Activated naive CD4-positive, alpha-beta T cell treated with anti-CD3 and anti-CD28 coated beads for 36 hours (primary cell): ENCODE data around the gene WASL. TPM values are rescaled to one million over a fixed set of nuclear protein-coding genes. Genes with fewer than 3 reads are reported as not detected.

Experiments used
- CTCF ChIA-PET: fragments of 350-600 bp; sonication (Branson Sonifier 250); formaldehyde crosslinking; loops from one replicate; lab custom pipeline; 2021; ENCODE audit warnings: antibody characterized with exemption; lab: Charles Lee
- DNase-seq: peaks from one replicate; pipeline ENCODE4 v3.0.0-alpha.2; 2020
- H3K27ac Mint-ChIP-seq: one replicate; pipeline ENCODE4 v1.8.0; 2021; ENCODE audit warnings: mild to moderate bottlenecking, mixed read lengths
- H3K27me3 Mint-ChIP-seq: one replicate; pipeline ENCODE4 v1.8.0; 2021; ENCODE audit warnings: low read depth, mixed read lengths
- H3K36me3 Mint-ChIP-seq: one replicate; pipeline ENCODE4 v1.8.0; 2021; ENCODE audit warnings: low read depth, mixed read lengths
- H3K4me1 Mint-ChIP-seq: one replicate; pipeline ENCODE4 v1.8.0; 2021; ENCODE audit warnings: low read depth, mixed read lengths
- H3K4me3 Mint-ChIP-seq: one replicate; pipeline ENCODE4 v1.8.0; 2021; ENCODE audit warnings: mild to moderate bottlenecking, moderate library complexity, mixed read lengths
- H3K9me3 Mint-ChIP-seq: one replicate; pipeline ENCODE4 v1.8.0; 2021; ENCODE audit warnings: mixed read lengths
- intact Hi-C: fragments of 100-400 bp; cut with micrococcal nuclease; formaldehyde crosslinking; loops from one replicate; pipeline ENCODE4 v1.15.1; 2023
- total RNA-seq, 2 experiments: library from RNA; stranded (reverse); gene quantifications; one replicate each; pipeline ENCODE4 v1.2.3, GENCODE V29; 2021

The WASL gene
- total RNA-seq, 2 experiments from 2014 or later = 3.7 to 3.8 TPM

DNA sequence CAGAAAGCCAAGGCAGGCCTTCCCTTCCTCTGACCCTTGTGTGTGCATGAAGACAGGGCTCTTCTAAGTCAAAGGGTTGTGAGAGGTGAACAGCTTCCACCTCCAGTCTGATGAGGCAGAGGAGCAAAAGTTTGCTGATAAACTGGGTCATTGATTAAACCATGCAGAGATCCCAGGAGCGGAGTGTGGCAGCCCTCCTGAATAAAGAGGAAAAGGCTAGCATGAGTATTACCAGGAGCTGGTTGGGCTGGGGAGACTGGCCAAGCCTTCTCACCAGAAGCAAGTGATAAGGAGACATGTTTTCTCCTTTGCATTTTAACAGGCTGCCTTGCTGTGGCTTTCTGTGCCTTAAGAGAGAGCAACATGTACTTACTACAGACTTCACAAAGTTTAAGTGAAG lies 82.9 kb downstream of the WASL start:
- H3K36me3 Mint-ChIP-seq = no peaks in the 10 kb centered on the region
- intact Hi-C loops = no loop called here
- no peak overlapping the region for H3K4me3 Mint-ChIP-seq
- CTCF ChIA-PET = interaction anchor here (1.5 kb wide), 1 partner anchor 42 kb away, joined by 6 read pairs; no protein-coding TSS in a partner anchor
- no peak for DNase-seq
- H3K4me1 Mint-ChIP-seq = no peaks in the 10 kb centered on the region
- H3K27me3 Mint-ChIP-seq = peaks cover 6% of the 10 kb centered on the region
- no peaks in the 10 kb centered on the region for H3K9me3 Mint-ChIP-seq
- no peak overlapping the region for H3K27ac Mint-ChIP-seq

DNA sequence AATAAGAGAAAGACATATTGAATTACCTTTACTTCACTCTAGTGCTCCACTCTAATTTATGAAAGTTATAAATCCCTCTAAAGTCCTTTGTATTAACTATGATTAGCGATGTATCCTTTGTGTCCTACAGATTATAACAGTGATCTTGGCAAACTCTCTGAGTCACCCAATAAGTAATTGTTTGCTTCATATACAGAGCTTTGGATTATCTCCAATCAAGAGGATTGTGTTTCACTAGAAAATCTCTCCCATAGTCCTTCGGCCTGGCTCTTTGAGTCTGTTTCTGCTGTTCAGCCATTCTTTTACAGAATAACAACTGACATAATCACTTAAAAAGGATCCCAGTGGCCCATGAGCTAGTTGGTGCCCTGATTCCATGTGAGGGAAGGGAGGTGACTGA lies 83.6 kb downstream of the WASL start:
- no peak for DNase-seq
- Mint-ChIP-seq H3K4me1 (no peaks in the 10 kb centered on the region), H3K9me3 (no peaks in the 10 kb centered on the region), H3K36me3 (no peaks in the 10 kb centered on the region), H3K4me3 (no peak overlapping the region), H3K27ac (no peak overlapping the region), H3K27me3 (peaks cover 6% of the 10 kb centered on the region)
- intact Hi-C loops = no loop called here
- CTCF ChIA-PET = interaction anchor here (1.5 kb wide), 1 partner anchor 41 kb away, joined by 6 read pairs; no protein-coding TSS in a partner anchor

DNA sequence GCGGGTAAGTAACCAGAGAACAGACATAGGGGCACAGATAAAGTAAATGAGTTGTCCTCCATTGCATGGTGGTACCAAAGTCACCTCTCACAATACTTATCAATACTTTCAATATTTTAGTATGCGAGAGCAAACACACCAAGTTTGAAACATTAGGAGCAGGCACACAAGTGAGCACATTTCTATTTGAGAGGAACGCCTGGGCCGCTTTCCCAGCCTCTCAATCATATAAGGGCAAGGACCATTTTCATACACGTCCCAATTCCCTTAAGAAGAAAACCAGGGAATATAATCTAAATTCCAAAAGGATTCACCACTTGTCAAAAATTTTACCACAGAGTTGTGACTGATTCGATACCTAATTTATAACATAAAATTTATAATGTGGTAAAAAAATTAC lies 85.6 kb downstream of the WASL start:
- Mint-ChIP-seq H3K9me3 (no peaks in the 10 kb centered on the region), H3K4me1 (no peaks in the 10 kb centered on the region), H3K4me3 (no peak overlapping the region), H3K27me3 (peaks cover 6% of the 10 kb centered on the region), H3K27ac (no peak overlapping the region), H3K36me3 (no peaks in the 10 kb centered on the region)
- CTCF ChIA-PET = interaction anchor here (0.5 kb wide), 1 partner anchor 85 kb away, joined by 7 read pairs; no protein-coding TSS in a partner anchor
- intact Hi-C loops = no loop called here
- DNase-seq = no peak

DNA sequence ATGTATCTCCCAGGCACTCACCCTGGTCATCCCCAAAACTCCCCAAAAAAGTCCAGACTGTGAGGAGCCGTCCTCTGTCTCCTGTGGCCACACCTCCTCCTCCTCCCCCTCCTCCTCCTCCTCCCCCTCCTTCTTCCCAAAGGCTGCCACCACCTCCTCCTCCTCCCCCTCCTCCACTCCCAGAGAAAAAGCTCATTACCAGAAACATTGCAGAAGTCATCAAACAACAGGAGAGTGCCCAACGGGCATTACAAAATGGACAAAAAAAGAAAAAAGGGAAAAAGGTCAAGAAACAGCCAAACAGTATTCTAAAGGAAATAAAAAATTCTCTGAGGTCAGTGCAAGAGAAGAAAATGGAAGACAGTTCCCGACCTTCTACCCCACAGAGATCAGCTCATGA lies 86.0 kb downstream of the WASL start:
- H3K4me3 Mint-ChIP-seq = no peak overlapping the region
- no peaks in the 10 kb centered on the region for H3K9me3 Mint-ChIP-seq
- H3K4me1 Mint-ChIP-seq = no peaks in the 10 kb centered on the region
- H3K36me3 Mint-ChIP-seq = no peaks in the 10 kb centered on the region
- no peak for DNase-seq
- H3K27ac Mint-ChIP-seq = no peak overlapping the region
- CTCF ChIA-PET = interaction anchor here (0.5 to 1.4 kb wide), 2 partner anchors 39 to 85 kb away, joined by 3 to 7 read pairs; no protein-coding TSS in a partner anchor
- intact Hi-C loops = no loop called here
- peaks cover 6% of the 10 kb centered on the region for H3K27me3 Mint-ChIP-seq

DNA sequence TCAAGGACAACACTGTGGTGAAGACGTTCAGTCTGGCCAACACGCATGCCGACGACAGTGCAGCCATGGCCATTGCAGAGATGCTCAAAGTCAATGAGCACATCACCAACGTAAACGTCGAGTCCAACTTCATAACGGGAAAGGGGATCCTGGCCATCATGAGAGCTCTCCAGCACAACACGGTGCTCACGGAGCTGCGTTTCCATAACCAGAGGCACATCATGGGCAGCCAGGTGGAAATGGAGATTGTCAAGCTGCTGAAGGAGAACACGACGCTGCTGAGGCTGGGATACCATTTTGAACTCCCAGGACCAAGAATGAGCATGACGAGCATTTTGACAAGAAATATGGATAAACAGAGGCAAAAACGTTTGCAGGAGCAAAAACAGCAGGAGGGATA lies 86.5 kb downstream of the WASL start:
- Mint-ChIP-seq H3K4me3 (no peak overlapping the region), H3K36me3 (no peaks in the 10 kb centered on the region), H3K27ac (no peak overlapping the region), H3K9me3 (no peaks in the 10 kb centered on the region), H3K4me1 (no peaks in the 10 kb centered on the region), H3K27me3 (peaks cover 6% of the 10 kb centered on the region)
- intact Hi-C loops = no loop called here
- DNase-seq = no peak
- CTCF ChIA-PET = interaction anchor here (1.4 kb wide), 1 partner anchor 38 kb away, joined by 3 read pairs; no protein-coding TSS in a partner anchor

DNA sequence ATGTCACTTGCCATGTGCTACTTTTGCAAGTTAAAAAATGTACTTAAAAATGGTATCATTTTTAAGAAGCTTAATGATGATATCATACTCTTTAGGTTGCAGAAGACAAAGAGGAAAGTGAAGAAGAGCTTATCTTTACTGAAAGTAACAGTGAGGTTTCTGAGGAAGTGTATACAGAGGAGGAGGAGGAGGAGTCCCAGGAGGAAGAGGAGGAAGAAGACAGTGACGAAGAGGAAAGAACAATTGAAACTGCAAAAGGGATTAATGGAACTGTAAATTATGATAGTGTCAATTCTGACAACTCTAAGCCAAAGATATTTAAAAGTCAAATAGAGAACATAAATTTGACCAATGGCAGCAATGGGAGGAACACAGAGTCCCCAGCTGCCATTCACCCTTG lies 87.0 kb downstream of the WASL start:
- Mint-ChIP-seq H3K36me3 (no peaks in the 10 kb centered on the region), H3K4me1 (no peaks in the 10 kb centered on the region), H3K27ac (no peak overlapping the region), H3K4me3 (no peak overlapping the region), H3K9me3 (no peaks in the 10 kb centered on the region), H3K27me3 (peaks cover 6% of the 10 kb centered on the region)
- intact Hi-C loops = no loop called here
- no peak for DNase-seq
- CTCF ChIA-PET = interaction anchor here (1.4 kb wide), 1 partner anchor 38 kb away, joined by 3 read pairs; no protein-coding TSS in a partner anchor

DNA sequence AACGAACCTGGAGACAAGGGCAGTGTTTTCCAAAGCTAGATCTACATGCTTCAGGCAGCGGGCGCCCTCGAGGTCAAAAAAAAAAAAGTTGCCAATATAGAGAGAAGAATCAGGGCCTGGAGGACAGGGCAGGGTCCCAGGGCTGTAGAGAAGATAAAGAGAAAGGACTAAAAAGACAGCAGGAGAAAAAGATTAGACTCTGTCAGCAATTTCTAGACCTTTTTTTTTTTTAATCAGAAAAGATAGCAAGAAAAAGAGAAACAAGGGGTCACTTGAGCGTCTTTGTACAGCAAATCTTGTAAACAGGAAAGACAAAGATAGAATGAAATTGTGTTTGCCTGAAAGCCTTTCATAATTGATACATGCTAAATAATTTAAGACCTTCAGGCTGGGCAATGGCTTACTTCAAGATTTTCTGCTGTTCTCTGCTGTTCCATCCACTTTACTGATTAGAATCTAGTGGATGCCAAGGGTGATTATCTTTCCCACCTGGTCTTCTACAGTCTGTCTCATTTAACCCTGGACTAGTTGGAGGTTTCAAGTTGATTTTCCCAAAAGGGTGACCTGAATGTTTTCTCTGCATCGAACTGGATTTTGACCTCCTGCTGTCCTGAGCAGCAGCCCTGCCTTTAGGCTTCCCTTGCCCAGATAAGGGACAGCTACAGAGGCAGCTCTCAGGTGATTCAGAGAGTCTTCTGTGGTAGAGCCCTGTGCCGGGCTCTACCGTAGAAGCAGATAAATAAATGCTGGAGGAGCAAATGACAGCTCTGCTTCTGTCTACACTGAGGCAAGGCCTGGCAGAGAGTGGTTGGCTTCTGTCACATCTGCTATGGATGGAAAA lies 88.1 kb downstream of the WASL start:
- CTCF ChIA-PET = interaction anchor here (1.4 kb wide), 1 partner anchor 37 kb away, joined by 3 read pairs; no protein-coding TSS in a partner anchor

DNA sequence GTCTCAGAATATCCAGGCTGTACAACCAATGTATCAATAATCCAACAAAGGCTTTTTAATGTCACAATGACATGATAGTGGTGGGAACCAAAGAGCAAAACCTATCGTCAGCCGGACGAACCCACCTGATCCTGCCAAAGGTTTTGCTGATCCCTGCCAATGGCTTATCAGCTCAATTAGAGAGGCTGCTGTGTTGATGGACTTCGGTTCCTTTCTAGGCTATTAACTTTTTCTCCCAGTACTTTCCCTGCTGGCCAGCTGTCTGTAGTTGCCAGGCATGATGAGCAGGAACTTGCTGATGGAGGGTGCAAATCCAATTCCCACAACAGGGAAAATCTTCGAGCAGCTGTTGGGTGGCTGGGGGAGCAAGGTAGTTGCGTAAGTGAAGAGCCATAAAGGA lies 90.8 kb downstream of the WASL start:
- Mint-ChIP-seq H3K9me3 (no peaks in the 10 kb centered on the region), H3K27ac (no peak overlapping the region), H3K36me3 (no peaks in the 10 kb centered on the region), H3K27me3 (peaks cover 6% of the 10 kb centered on the region), H3K4me3 (no peak overlapping the region), H3K4me1 (no peaks in the 10 kb centered on the region)
- DNase-seq = no peak
- CTCF ChIA-PET = no interaction called here
- intact Hi-C loops = no loop called here

More for the DNA sequence above, 88.1 kb downstream of the WASL start:
- intact Hi-C loops = no loop called here
- Mint-ChIP-seq H3K9me3 (no peaks in the 10 kb centered on the region), H3K27me3 (peaks cover 6% of the 10 kb centered on the region), H3K4me3 (no peak overlapping the region), H3K36me3 (no peaks in the 10 kb centered on the region), H3K4me1 (no peaks in the 10 kb centered on the region), H3K27ac (no peak overlapping the region)
- no peak for DNase-seq

DNA sequence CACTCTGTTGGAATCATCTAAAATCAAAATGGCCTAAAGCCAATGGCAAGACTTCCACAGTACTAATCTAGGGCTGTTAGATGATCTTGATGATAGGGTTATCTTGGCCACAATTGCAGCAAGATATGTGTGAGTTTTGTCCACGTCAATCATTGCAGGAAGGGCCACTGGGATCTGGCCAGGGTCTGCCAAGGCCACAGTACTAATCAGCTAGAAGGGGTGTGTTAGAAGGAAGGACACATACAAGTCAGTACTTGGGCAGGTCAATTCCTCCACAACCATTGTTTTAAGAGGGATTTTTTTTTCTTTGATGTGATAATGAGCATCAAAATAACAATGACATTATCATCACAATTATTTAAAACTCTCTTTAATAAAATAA lies 91.5 kb downstream of the WASL start:
- no peaks in the 10 kb centered on the region for H3K4me1 Mint-ChIP-seq
- H3K27me3 Mint-ChIP-seq = peaks cover 3% of the 10 kb centered on the region
- H3K27ac Mint-ChIP-seq = no peak overlapping the region
- intact Hi-C loops = no loop called here
- CTCF ChIA-PET = interaction anchor here (0.5 kb wide), 1 partner anchor 23 kb away, joined by 3 read pairs; no protein-coding TSS in a partner anchor
- H3K9me3 Mint-ChIP-seq = no peaks in the 10 kb centered on the region
- no peaks in the 10 kb centered on the region for H3K36me3 Mint-ChIP-seq
- DNase-seq = no peak
- H3K4me3 Mint-ChIP-seq = no peak overlapping the region

DNA sequence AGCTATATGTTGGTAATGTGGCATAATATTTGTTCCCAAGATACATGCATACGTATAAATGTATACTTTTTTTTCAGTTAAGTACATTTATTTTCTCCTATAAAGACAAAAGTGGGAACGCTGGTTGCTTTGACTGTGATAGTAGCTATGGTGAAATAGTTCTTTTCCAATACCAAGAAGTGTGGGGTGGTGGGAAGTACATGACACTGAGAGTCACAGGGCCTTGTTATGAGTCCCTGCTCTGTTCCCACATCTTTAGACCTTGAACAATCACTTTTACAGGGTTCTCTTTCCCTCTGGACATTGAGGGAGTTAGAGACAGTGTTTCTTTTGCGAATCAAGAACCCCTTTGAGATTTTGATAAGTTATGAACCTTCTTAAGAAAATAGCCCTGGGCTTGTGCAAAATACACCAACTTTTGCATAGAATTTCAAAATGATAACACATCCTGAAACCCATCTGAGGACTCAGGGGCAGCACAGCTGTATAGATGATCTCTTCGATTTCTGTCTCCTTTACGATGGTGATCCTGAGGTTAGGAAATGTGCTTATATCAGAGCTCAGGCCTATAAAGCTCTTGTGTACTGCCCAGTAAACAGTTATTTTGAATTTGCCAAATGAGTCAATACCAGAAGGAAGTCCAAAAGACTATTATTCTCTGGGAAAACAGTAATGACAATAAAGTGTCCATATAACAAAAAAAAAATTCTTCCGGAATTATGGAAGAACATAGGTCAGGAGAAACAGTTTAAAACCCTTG lies 92.1 kb downstream of the WASL start:
- Mint-ChIP-seq H3K4me3 (no peak overlapping the region), H3K4me1 (no peaks in the 10 kb centered on the region), H3K27me3 (peaks cover 4% of the 10 kb centered on the region), H3K27ac (no peak overlapping the region), H3K9me3 (no peaks in the 10 kb centered on the region), H3K36me3 (no peaks in the 10 kb centered on the region)
- DNase-seq = no peak
- intact Hi-C loops = no loop called here
- CTCF ChIA-PET = interaction anchor here (0.5 kb wide), 1 partner anchor 23 kb away, joined by 3 read pairs; no protein-coding TSS in a partner anchor

DNA sequence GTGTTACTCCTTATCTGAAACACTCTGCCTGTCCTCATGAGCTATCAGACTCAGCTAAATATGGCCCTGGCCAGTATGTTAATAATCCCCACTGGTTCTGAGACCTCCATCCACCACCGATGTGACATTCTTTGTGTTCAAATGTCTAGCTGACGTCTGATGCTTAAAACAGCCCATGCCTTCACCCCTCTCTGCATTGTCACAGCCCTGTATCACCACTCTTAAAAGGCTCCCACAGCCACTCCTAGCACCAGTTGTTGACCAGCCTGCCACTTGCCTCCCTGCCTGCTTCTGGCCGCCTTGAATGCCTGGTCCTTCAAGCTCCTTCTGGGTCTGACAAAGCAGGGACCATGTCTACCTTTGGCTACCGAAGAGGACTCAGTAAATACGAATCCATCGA lies 93.2 kb downstream of the WASL start, which contains the start of gene LMOD2:
Gene LMOD2, plus strand, starts transcription at position 253 of the 400 bp plus-strand sequence. Its CDS starts 98 bp downstream, at position 351.
- CTCF ChIA-PET = no interaction called here
- H3K4me1 Mint-ChIP-seq = no peaks in the 10 kb centered on the region
- H3K27me3 Mint-ChIP-seq = peaks cover 4% of the 10 kb centered on the region
- H3K27ac Mint-ChIP-seq = no peak within 1 kb of the TSS
- no peak within 1 kb of the TSS for H3K4me3 Mint-ChIP-seq
- intact Hi-C loops = no loop called here
- no peaks in the 10 kb centered on the region for H3K36me3 Mint-ChIP-seq
- no peaks in the 10 kb centered on the region for H3K9me3 Mint-ChIP-seq
- DNase-seq = no peak

DNA sequence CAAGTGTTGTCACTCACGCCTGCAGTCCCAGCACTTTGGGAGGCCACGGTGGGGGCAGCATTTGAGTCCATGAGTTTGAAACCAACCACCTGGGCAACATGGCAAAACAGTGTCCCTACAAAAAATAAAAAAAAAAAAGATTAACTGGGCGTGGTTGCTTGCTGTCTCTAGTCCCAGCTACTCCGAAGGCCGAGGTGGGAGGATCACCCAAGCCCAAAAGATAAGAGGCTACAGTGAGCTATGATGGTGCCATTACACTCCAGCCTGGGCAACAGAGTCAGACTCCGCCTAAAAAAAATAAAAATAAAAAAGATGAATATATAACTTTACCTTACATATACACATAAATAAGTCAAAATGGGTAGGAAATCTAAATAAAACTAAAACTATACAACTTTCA lies 95.6 kb downstream of the WASL start:
- H3K36me3 Mint-ChIP-seq = no peaks in the 10 kb centered on the region
- H3K27ac Mint-ChIP-seq = no peak overlapping the region
- peaks cover 4% of the 10 kb centered on the region for H3K27me3 Mint-ChIP-seq
- no peaks in the 10 kb centered on the region for H3K9me3 Mint-ChIP-seq
- CTCF ChIA-PET = interaction anchor here (0.7 to 0.8 kb wide), 2 partner anchors 29 to 1609 kb away, joined by 3 read pairs; no protein-coding TSS in a partner anchor
- intact Hi-C loops = no loop called here
- no peaks in the 10 kb centered on the region for H3K4me1 Mint-ChIP-seq
- no peak overlapping the region for H3K4me3 Mint-ChIP-seq
- DNase-seq = no peak
